Left ventricle myocardium inferior (tissue), 1 donor: ENCODE results near the gene TEKT5. TPM values are rescaled to one million over a fixed set of nuclear protein-coding genes. Genes with fewer than 3 reads are reported as not detected.

Experiments
- DNase-seq: peaks from one replicate; pipeline ENCODE4 v3.0.0-alpha.2; 2020
- H3K27ac ChIP-seq: fragments of 200-600 bp; replicated peaks from 2 replicates; pipeline ENCODE4 v1.8.0; 2021
- H3K27me3 ChIP-seq: fragments of 200-600 bp; 2 replicates; pipeline ENCODE4 v1.8.0; 2021; ENCODE audit warnings: low read depth
- H3K36me3 ChIP-seq: fragments of 200-600 bp; 2 replicates; pipeline ENCODE4 v1.8.0; 2021
- H3K4me1 ChIP-seq: fragments of 200-600 bp; 2 replicates; pipeline ENCODE4 v1.8.0; 2021
- H3K4me3 ChIP-seq: fragments of 200-600 bp; 2 replicates; pipeline ENCODE4 v1.8.0; 2021; ENCODE audit warnings: mild to moderate bottlenecking, moderate library complexity
- H3K9me3 ChIP-seq: fragments of 200-600 bp; replicated peaks from 2 replicates; pipeline ENCODE4 v1.8.0; 2021
- intact Hi-C: fragments of 100-400 bp; cut with micrococcal nuclease; formaldehyde crosslinking; loops from one replicate; pipeline ENCODE4 v1.11.0; 2022
- total RNA-seq: library from RNA; stranded (reverse); fragmentation: NEBNext Ultra II Directional; extraction: Animal tissue kit (Norgen Biotek cat#: 25700); gene quantifications from one replicate; pipeline ENCODE4 v1.2.1, GENCODE V29; 2021
- TF ChIP-seq, protein P1 (sequence below): fragments of 200-600 bp; IDR thresholded peaks from 2 replicates; pipeline ENCODE4 v1.8.0; 2021; ENCODE audit warnings: antibody characterized with exemption, mild to moderate bottlenecking, borderline replicate concordance
- donor health status: DM: no; HTN: yes; CAD: no; lungs with severe emphysema.

The TEKT5 gene
- total RNA-seq, 1 donor from 2014 or later = not detected

DNA sequence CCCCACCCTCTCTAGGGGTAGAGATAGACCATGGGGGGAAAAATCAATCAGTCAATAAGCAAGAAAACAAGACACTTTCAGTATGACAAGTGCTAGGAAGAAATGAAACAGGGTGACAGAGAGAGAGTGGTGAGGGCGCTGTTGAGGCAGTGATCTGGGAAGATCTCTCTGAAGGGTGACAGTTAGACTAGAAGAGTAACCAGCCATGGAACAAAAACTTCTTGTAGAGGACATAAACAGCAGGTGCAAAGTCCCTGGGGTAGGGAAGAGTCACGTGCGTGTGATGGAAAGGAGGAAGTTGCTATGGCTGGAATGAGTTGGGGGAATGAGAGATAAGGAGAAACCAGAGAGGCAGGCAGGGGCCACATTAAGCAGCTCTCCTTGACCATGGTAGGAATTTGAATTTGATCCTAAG lies 97.5 kb downstream of the TEKT5 start:
- H3K36me3 ChIP-seq = no peaks in the 10 kb centered on the region
- TF ChIP-seq, protein P1, sequence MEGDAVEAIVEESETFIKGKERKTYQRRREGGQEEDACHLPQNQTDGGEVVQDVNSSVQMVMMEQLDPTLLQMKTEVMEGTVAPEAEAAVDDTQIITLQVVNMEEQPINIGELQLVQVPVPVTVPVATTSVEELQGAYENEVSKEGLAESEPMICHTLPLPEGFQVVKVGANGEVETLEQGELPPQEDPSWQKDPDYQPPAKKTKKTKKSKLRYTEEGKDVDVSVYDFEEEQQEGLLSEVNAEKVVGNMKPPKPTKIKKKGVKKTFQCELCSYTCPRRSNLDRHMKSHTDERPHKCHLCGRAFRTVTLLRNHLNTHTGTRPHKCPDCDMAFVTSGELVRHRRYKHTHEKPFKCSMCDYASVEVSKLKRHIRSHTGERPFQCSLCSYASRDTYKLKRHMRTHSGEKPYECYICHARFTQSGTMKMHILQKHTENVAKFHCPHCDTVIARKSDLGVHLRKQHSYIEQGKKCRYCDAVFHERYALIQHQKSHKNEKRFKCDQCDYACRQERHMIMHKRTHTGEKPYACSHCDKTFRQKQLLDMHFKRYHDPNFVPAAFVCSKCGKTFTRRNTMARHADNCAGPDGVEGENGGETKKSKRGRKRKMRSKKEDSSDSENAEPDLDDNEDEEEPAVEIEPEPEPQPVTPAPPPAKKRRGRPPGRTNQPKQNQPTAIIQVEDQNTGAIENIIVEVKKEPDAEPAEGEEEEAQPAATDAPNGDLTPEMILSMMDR = no peak
- no peak overlapping the region for H3K27ac ChIP-seq
- intact Hi-C loops = no loop called here
- H3K4me1 ChIP-seq = peaks cover 51% of the 10 kb centered on the region
- no peaks in the 10 kb centered on the region for H3K9me3 ChIP-seq
- H3K27me3 ChIP-seq = no peaks in the 10 kb centered on the region
- H3K4me3 ChIP-seq = no peak overlapping the region
- no peak for DNase-seq

DNA sequence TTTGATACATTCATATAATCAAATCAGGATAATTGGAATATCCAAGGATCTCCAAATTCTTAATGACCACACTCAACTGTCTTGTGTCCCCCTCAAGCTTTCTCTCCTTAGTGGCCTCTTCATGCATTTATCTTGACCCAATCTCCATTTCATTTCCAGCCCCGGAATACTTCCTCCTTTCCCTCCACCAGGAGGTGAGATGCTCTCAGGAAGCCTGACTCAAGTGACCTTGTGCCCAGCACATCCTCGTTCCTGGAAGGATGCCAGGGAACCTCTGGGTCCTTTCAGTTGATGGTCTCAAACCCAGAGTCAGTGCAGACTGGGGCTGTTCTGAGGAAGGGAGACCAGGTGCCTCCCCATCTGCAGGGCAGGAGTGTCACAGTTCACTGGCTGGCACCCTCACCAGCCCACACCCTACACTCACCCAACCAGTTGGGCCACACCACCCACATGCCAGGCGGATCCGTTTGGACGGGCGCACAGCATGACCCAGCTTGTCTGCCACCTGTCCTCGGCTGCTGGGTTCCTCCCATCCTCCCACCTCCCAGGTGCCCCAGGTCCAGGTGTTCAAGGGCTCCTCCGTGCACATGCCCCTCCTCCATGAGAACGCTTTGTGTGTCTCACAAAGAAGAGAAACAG lies 100.3 kb downstream of the TEKT5 start:
- Histone ChIP-seq H3K36me3 (no peaks in the 10 kb centered on the region), H3K9me3 (no peaks in the 10 kb centered on the region), H3K4me1 (peaks cover 23% of the 10 kb centered on the region), H3K4me3 (no peak overlapping the region), H3K27me3 (no peaks in the 10 kb centered on the region), H3K27ac (no peak overlapping the region)
- TF ChIP-seq, protein P1 = no peak
- DNase-seq = no peak
- intact Hi-C loops = no loop called here

DNA sequence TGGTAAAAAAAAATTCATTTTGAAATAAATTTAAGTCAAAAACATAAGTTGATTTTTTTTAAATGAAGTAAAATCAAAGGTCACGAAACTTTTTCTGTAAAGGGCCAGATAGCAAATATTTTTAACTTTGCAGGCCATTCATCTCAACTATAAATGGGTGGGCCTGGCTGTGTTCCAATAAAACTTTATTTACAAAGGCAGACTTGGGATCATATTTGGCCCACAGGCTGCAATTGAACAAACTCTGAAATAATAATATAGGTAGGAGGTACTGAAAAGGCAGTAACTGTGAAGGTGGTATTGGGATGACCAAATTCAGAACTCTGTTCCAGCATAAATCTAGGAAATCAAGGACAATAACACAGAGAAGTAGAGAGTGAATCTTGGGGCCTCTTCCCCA lies 102.1 kb downstream of the TEKT5 start:
- no peak for DNase-seq
- no peak overlapping the region for H3K4me3 ChIP-seq
- intact Hi-C loops = no loop called here
- H3K4me1 ChIP-seq = peaks cover 5% of the 10 kb centered on the region
- H3K27me3 ChIP-seq = no peaks in the 10 kb centered on the region
- no peak overlapping the region for H3K27ac ChIP-seq
- no peaks in the 10 kb centered on the region for H3K9me3 ChIP-seq
- TF ChIP-seq, protein P1 = no peak
- no peaks in the 10 kb centered on the region for H3K36me3 ChIP-seq

DNA sequence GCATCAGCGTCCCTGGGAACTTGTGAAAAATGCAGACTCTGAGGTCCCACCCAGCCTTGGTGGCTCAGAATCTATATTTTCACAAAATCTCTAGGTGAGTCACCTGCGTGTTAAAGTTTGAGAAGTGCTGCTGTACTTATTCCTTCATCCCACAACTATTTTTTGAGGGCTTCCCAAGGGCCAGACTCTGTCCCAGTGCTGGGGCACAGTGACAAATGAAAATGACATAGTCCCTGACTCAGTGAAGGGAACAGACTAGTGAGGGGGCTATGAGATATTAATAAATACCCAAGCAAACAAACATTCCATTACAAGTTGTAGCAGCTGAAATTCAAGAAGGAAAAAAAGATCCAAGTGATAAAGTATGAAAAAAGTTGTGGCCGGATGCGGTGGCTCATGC lies 104.4 kb downstream of the TEKT5 start:
- DNase-seq = no peak
- Histone ChIP-seq H3K4me3 (no peak overlapping the region), H3K27ac (no peak overlapping the region), H3K9me3 (no peaks in the 10 kb centered on the region), H3K27me3 (no peaks in the 10 kb centered on the region), H3K36me3 (no peaks in the 10 kb centered on the region), H3K4me1 (peaks cover 4% of the 10 kb centered on the region)
- TF ChIP-seq, protein P1 = no peak
- intact Hi-C loops = no loop called here

DNA sequence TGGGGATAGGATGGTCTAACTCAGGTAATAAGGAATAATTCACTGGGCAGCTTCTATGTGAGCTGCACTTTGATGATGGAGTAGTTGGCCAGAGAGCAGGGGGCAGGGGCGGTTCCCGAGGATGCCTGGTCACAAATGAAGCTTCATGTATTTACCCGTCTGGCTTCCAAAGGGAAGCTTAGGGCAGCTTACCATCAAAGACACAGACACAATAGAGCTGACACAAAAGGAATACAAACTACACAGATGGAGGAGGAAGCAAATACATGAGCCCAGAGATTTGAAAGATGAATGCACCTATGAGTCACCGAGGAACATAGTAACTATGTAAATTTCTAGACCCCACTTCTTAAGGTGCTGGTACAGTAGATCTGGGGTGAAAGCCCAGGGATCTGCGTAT lies 105.6 kb downstream of the TEKT5 start:
- Histone ChIP-seq H3K9me3 (no peaks in the 10 kb centered on the region), H3K4me1 (peaks cover 4% of the 10 kb centered on the region), H3K4me3 (no peak overlapping the region), H3K36me3 (no peaks in the 10 kb centered on the region), H3K27ac (no peak overlapping the region), H3K27me3 (no peaks in the 10 kb centered on the region)
- DNase-seq = no peak
- TF ChIP-seq, protein P1 = no peak
- intact Hi-C loops = no loop called here

DNA sequence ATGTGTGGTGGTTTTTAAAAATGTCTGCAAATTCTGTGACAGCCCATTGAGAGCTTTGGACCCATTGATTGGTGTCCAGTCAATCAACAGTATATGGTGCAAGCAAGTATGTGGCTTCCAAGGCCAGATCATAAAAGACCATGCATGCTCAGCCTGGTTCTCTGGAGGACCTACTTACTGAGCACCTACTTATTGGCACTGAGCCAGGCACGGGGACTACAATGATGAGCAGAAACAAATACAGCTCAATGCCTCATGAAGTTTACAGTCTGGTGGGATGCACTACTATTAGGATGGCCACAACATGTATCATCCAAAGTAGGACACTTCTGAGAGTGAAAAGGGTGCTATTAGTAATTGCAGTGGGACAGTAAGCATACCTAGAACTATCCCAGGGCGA lies 107.1 kb downstream of the TEKT5 start:
- Histone ChIP-seq H3K4me3 (no peak overlapping the region), H3K27me3 (no peaks in the 10 kb centered on the region), H3K27ac (no peak overlapping the region), H3K4me1 (peaks cover 1% of the 10 kb centered on the region), H3K36me3 (no peaks in the 10 kb centered on the region), H3K9me3 (no peaks in the 10 kb centered on the region)
- no peak for DNase-seq
- intact Hi-C loops = no loop called here
- TF ChIP-seq, protein P1 = no peak
